ENCODE measurements around the gene NDFIP2.
"Not testable (repeated sequence)": the region's sequence is repeated elsewhere in the genome, so short reads cannot be mapped to it uniquely, and the experiment has no call there.

The NDFIP2 gene

DNA sequence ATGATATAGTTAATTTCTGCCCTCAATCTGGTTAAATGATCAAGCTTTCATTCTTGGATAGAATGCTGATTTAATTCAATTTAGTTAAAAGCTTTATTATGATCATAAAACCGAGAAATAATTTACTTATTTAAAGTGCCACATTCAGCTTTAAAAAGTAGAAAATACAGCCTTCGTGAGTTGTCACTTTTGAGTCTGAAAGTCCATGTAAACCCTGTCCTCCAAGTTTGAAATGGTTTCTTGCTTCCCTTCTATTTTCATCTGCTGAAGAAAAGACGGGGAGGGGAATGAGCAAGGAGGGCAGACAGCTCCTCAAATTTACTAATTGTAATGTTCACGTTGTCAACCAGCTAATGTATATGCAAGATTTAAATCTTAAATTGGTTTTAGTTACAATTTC, 59.5 kb downstream of the NDFIP2 start:
- no peak for DNase-seq

DNA sequence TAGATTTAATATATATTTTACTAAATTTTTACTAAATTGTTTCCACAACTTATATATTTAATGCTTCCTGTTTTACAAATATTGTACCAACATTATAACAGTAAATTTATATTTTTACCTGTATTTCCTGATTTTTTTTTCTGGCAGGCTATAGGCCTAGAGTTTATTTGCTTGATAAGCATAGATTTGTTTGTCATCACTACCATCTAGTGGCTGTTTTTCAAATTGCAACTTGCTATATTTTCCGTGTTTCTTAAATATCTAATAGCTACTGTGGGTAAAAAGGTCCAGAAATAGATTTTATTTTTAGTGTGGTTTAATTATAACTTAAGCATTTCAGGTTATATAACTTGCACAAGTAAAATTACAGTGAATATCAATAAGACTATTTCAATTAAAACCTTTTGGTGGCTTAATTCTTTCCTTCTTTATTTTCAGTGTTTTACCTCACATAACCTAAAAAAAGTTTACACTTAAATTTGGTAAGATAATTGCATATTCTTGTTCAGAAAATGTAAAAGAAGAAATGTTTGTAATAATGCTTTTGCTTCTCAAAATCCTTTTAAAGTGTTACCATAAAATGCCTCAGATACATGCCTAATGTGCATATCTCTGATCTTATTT, 60.6 kb downstream of the NDFIP2 start:
- DNase-seq, result peak; percentile 29

DNA sequence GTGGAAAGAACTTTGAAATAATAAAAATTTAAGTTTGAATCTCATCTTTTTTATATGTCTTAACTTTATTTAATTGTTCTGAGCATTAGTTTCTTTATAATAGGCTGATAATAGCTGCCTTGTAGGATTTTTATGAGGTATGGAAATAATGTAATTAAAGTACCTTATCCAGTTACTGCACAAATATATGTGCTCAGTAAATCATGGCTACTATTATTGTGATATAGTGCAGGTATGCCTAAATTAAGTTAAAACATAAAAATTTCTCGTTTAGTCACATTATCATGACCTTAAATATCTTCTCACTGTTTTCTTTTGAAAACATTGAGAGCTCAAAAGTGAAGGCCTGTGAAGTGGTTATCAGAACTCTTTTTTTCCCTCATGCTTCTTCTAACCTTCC, 62.9 kb downstream of the NDFIP2 start:
- DNase-seq, result no peak

DNA sequence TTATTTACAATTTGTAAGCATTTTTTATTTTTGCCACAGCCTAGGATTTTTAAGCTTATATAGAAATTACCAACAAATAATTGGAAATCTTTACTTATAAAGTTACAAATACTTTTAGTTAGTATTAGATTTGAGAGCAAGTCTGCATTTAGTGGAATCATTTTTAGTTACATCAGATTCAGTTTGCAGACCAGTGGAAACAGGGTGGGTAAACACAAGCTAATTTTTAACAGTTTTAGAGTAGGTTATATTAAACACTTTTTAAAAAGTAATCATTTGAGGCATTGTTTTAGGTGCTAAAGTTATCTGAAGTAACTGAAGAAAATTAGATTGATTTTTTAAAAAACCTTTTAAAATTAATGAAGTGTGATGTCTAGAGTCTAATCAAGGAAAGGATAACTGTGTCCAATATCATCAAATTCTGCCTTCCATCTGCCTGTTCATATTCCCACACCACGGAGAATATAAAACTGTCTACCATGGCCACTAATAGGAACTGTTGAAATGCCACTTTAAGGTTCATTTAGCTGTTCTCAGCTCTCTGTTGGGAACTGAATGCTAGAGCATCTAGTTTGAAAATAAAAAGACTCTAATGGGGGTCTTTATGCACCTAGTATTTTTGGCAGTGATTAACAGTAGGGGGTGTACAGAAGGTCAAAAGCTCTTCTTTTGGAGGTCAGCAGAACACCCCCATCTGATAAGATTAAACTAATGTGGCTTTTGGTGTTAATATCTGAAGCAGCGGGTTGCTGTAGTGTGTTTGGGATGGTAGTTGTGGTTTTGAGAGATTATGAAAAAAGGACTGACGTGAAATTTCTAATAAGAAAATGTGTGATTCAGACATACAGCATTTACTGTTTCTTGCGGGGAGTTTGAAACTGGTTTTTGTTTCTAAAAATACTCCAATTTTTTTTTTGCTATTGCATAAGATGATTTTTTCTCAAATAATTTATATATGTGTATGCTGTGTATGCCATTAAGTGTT, 66.5 kb downstream of the NDFIP2 start:
- DNase-seq, result no peak

DNA sequence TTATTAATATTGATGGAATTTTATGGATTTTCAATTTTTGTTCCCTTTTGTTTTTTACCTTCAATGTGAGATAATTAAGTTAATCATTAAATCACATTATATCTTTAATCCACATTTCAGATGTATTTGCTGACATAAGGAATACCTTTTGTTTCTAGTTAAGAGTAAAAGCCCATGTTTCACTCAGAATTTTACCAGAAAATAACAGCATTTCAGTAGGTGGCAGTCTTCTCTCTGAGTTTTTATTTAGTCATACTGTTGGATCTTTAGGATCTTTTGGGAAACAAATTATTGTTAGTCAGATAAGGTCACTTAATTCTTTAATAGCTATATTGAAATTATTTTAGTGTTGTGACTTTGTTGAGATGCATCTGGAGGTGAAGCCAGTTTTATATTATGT, 67.9 kb downstream of the NDFIP2 start:
- DNase-seq, result no peak

DNA sequence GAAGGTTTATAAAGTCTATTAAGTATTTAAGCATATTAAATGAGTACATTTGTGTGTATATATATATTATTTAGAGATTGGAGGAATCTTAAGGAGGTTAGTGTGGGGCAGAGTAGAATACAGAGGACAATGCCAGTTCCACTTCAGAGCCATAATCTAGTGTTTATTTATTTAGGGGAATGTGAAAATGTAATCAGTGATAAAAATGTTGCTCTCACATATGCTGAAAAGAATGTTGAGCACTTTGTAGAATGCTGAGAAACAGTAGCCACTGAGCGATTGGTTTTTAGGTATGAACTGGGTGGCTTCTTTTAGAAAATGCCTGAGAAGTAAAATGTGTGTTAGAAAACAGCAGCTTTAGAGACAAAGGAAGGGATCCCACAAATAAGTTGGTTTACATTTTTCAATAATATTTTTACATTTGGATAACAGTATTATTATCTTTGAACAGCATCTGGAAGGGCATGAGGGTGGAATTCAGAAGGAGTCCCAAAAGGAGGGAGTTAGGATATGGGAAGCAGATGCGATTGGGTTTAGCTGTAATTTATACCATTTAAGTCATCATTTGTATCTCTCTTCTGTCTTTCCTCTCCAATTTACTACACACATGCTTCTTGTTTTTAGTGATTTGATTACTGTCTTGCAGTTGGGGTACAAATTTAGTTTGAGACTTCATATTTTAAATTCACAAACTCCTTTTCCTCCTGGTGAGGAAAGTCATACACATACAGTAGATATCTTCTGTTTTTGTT, 68.6 kb downstream of the NDFIP2 start:
- no peak for DNase-seq

DNA sequence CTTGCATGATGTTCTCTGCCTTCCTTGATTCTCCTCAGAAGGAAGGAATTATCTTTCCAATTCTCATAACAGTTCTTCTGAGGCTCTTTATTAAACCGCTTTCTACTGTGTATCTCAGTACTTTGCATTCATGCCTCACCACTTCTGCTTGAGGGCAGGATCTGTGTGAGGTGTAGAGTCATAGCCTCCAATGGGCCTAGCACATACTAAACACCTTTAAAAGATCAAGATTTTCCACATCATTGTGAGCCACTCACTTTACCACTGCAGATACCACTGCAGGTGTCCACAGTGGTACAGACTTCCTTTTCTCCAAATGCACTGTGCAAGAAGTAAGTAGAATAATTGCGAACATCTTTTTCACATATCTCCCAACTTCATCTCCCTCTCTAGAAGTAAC, 76.7 kb downstream of the NDFIP2 start:
- no peak for DNase-seq

DNA sequence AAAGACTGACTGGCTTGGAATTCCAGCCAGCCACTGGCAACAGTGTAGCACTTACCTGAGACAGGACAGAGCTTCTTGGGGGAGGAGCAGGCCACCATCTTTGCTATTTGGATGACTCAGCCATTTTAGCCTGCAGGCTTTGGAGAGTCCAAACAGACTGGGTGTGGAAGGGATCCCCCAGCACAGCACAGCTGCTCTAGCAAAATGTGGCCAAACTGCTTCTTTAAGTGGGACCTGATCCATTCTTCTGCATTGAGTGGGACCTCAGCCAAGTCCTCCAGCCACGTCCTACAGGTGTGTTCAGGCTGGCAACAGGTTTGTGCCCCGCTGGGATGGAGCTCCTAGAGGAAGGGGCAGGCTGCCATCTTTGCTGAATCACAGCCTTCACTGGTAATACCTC, 80.0 kb downstream of the NDFIP2 start:
- no peak for DNase-seq

DNA sequence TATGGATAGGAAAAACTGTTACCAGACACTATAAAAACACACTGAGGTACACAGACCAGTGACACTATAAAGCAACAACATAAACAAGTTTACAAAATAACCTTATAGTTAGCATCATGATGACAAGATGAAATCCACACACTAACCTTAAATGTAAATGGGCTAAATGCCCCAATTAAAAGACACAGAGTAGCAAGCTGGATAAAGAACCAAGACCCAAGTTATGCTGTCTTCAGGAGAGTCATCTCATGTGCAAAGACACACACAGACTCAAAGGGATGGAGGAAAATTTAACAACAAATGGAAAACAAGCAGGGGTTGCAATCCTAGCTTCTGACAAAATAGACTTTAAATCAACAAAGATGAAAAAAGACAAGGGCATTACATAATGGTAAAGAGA, 81.6 kb downstream of the NDFIP2 start:
- no peak for DNase-seq

DNA sequence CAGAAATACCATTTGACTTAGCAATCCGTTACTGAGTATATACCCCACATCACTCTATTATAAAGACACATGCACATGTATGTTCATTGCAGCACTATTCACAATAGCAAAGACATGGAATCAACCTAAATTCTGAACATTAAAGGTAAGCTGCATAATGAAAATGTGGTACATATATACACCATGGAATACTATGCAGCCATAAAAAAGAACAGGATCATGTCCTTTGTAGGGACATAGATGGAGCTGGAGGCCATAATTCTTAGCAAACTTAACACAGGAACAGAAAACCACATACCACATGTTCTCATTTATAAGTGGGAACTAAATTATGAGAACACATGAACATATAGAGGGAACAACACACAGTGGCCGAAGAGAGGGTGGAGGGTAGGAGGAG, 85.2 kb downstream of the NDFIP2 start:
- no peak for DNase-seq

DNA sequence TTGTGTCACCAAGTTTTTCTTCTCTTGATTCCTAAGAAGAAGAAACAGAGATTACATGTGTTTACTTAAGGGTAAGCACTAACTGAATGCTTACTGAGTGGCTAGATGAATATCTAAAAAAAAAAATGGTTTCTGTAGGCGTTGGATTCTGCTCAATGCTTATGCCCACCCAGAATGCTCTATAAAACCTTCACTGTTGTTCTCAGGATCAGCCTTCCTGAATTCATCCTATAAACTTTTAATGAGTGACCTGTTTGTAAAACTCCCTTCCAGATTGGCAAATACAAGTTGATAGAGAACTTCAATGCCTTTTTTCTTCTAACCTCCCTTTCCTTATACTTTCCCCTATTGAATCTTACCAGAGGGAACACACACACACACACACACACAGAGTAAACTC, 90.2 kb downstream of the NDFIP2 start:
- DNase-seq, result no peak

DNA sequence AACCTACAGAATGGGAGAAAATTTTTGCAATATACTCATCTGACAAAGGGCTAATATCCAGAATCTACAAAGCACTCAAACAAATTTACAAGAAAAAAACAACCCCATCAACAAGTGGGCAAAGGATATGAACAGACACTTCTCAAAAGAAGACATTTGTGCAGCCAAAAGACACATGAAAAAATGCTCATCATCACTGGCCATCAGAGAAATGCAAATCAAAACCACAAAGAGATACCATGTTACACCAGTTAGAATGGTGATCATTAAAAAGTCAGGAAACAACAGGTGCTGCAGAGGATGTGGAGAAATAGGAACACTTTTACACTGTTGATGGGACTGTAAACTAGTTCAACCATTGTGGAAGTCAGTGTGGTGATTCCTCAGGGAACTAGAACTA, 92.9 kb downstream of the NDFIP2 start:
- not testable (repeated sequence) for DNase-seq

DNA sequence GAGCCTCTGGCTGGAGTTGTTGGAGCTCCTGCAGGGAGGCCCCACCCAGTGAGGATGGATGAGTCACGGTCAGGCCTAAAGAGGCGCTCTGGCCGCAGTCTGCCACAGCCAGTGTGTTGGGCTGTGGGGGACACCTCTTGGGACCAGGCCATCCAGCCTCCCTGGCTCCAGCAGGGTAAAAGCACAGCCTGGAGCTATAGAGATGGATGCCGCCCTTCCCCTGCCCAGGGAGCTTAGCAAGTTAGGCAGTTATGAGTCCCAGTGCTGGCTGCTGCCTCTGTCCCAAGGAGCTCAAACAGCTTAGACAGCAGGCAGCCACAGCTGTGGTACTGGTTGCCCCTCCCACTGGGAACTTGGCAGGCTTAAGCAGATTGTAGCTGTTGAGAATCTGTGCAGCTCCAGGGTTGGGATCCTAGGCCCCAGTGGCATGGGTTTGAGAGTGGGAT, 100.9 kb downstream of the NDFIP2 start:
- no peak for DNase-seq

DNA sequence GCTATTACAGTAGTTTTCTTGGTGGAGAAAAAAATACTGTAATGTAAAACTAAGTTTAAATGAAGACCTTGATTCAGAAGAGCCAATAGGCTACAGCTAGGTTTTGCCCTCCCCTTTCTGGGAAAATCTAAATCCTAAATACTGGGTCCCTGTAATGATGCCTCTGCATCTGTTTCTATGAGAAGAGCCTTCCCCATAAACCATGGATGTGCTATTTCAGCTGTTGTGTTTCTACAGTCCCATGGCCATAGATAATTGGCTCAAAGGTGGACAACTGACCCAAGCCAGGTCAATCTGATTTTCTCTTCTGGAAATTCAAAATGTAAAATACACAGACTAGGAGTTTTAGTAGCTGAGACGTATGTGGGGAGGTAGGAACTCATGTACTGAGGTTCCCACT, 101.9 kb downstream of the NDFIP2 start:
- DNase-seq, result no peak

DNA sequence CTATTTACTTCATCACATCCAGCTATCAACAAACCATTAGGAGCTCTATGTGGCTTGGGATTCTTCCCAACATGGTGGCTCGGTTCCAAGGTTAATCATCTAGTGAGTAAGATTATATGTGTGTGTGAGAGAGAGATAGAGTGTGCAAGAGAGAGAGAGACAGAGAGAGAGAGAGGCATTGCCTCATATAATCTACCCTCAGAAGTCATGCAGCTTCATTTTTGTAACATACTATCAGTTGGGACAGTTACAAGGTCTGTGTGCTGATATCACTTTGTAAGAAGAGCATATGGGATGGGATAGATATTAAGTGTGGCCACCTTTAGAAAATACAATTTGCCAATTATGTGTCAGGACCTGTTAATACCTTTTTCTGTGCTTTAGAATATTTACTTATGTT, 104.1 kb downstream of the NDFIP2 start:
- no peak for DNase-seq

DNA sequence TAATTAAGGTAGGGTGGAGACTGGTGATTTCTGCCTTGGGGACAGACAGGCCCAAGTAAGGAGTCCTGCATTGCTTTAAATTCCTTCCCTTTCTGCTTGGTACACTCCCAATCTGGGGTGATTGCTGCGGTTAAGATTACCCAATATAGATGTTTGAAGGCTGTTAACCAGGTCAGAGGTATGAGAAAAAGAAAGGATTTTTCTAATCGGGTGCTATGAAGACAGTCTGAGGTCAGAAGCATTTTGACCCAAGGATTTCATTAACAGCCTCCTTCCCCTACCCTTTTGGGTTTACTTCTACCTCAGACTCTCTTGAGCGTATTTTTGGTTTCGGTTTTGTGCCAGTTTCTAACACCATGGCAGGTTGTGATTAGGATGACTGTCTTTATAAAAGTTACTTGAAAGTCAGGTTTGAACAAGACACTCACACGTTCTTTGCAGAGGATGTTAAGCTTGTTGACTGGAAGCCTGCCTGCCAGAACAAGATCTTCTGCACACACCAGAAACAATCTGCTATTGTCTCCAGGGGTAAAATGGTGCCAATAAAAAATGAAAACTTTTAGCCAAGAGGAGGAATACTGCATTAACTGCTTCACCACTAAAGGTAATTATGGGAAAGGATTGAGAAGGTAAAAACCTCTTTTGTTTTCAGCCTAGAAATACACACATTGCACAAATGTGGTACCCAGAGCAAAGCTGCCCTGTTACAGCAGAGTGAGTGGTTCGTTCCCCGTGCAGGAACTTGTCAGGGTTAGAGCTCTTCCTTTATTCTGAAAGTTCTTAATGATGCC, 108.8 kb downstream of the NDFIP2 start:
- DNase-seq, result no peak

DNA sequence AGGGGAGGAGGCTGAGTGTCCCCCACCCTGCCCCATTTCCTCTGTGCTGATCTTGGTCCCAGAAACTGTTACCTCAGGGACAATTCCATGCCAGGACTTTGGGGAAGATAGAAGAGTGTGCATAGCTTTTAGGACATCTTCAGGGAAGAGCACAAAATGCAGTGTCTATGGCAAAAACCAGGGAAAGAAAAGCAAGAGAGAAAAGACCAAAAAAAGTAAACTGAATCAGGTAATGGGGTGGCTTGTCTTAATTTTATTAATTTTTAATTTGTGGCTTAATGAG, 109.4 kb downstream of the NDFIP2 start:
- no peak for DNase-seq

DNA sequence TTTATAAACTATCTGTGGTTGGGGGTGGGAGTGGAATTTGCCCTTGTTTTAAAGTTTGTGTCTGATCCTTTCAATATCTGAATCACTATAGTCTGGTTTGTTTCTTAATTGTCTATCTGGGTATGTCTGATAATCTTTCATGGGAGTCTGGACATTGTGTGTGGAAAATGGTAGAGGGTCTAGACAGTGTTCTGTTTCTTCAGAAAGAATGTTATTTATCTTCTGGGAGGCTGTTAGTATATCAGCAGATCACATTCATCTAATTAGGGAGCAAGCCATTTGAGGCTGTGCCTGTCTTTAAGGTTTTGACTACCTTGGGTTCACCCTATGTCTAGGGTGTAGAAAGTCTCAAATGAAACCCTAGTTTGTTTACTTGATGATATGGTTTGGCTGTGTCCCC, 110.5 kb downstream of the NDFIP2 start:
- DNase-seq, result no peak

DNA sequence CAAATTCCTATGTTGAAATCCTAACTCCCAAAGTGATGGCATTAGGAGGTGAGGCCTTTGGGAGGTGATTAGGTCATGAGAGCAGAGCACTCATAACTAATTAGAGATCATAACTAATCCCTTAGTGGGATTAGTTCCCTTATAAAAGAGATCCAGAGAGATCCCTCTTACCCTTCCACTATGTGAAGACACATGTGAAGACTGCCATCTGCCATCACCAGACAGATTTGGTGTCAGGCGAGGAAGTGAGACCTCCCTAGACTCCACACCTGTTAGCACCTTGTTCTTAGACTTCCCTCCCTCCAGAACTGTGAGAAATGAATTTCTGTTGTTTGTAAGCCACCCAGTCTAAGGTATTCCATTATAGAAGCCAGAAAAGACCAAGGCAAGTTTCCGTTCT, 112.2 kb downstream of the NDFIP2 start:
- DNase-seq, result no peak

DNA sequence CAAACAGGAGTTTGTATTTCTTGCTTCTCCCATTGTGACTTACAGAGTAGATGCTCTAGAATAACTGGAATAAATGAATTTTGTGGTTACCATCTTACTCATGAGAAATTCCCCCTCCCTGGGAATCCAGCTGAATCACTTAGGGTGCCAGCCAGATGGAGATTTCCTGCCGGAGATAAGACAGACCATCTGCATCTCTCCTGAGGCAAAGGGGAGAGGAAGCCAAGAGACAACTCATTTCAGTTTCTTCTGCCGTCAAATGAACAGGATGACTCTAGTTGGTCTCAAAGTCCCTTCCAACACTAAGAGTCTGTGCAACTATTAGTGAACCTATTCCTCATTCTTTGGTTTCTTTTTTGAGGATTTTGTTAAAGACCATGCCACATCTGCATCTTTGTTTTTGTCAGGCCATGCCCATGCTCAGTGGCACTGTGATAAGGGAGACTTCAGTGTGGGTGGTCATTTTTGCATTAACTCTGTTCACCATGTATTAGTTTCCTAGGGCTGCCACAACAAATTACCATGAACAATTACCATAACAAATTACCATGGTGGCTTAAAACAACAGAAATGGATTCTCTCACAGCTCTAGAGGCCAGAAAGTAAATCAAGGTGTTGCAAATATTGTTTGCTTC, 112.8 kb downstream of the NDFIP2 start:
- no peak for DNase-seq

DNA sequence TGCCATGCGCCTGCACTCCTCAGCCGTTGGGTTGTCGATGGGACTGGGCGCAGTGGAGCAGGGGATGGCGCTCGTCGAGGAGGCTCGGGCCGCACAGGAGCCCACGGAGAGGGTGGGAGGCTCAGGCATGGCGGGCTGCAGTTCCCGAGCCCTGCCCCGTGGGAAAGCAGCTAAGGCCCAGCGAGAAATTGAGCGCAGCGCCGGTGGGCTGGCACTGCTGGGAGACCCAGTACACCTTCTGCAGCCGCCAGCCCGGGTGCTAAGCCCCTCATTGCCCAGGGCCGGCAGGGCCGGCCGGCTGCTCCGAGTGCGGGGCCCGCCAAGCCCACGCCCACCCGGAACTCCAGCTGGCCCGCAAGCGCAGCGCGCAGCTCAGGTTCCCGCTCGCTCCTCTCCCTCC, 119.2 kb downstream of the NDFIP2 start:
- not testable (repeated sequence) for DNase-seq

DNA sequence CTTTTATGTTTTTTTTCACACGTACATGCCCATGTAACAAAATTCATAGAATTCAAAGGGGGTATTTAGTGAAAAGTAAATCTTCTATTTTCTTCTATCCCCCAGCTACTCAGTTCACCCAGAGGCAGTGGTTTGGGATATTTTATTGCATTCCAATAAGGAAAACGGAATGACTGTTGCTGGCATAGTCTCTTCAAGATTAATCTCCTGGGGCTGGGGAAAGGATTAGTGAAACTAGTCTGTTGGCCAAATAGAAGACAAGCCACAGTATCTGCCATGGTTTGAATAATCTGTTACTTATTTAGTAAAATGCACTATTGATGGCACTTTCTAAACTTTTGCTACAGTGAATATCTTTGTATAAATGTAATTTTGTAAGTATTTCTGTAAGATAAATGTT, 122.0 kb downstream of the NDFIP2 start:
- DNase-seq, result no peak

DNA sequence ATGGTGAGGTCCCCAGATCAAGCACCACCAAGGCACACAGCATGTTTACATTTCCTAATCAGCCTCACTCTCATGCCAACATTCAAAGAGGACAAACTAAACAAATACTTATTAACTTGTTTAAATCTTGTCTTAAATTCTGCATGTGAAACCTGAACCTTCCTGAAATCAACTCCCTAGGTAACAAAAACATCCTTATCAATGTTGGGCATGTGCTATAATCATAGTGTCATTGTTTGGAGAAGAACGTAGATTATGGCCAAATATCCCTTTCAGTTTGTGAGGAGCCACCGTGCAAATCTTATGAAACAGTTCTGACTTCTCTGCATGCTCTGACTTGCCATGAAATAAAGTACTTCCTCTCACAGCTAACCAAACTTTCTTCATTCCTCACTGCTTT, 123.8 kb downstream of the NDFIP2 start:
- DNase-seq, result no peak

Measured in NCI-H1417 treated with DMSO at 0.1 percent for 48 hours (cell line).